Psoas muscle (tissue), 8 donors: ENCODE results near the gene HIVEP1. TPM values are rescaled to one million over a fixed set of nuclear protein-coding genes. Genes with fewer than 3 reads are reported as not detected.

Experiments
- ATAC-seq, 4 donors: fragments of 200-7000 bp; cut with Tn5 transposase; one replicate each; pipeline ENCODE4 v1.9.1; 2020; ENCODE audit warnings: moderate library complexity in 3 of 4, mild to moderate bottlenecking in 2 of 4
- DNase-seq, 2 donors: peaks; one replicate each; pipeline ENCODE4 v3.0.0-alpha.2; 2020
- H3K27ac ChIP-seq: fragments of 200-600 bp; one replicate; pipeline ENCODE4 v1.8.0; 2022
- H3K27me3 ChIP-seq, 3 donors: fragments of 200-600 bp in 1 of 3; one replicate each; pipeline versions ENCODE4 v1.6.1 to v1.8.0; 2013 to 2022; ENCODE audit warnings: low read length in 2 of 3, mild to moderate bottlenecking in 2 of 3, moderate library complexity in 1 of 3; ENCODE audit not compliant: insufficient read depth in 3 of 3
- H3K36me3 ChIP-seq, 2 donors: fragments of 200-600 bp in 1 of 2; one replicate each; pipeline versions ENCODE4 v1.6.1 to v1.8.0; 2013 to 2022; ENCODE audit warnings: low read depth in 1 of 2, mild to moderate bottlenecking in 1 of 2, moderate library complexity in 1 of 2; ENCODE audit not compliant: insufficient read depth in 1 of 2
- H3K4me1 ChIP-seq: fragments of 200-600 bp; one replicate; pipeline ENCODE4 v1.8.0; 2022
- H3K4me3 ChIP-seq: fragments of 200-600 bp; one replicate; pipeline ENCODE4 v1.8.0; 2022; ENCODE audit warnings: mild to moderate bottlenecking
- H3K9me3 ChIP-seq: fragments of 200-600 bp; one replicate; pipeline ENCODE4 v1.8.0; 2022
- CTCF ChIP-seq: fragments of 200-600 bp; IDR thresholded peaks from one replicate; pipeline ENCODE4 v1.8.0; 2022; ENCODE audit warnings: antibody characterized with exemption
- WGBS, 3 donors: extraction: QIAGEN DNeasy Blood & Tissue Kit; methylation state at CpG; one replicate each; pipeline versions ENCODE4 v1.1.6 to v1.1.7; 2013; 5-methylcytosine and 5-hydroxymethylcytosine counted together
- intact Hi-C, 2 donors: fragments of 100-400 bp; cut with DNase I; formaldehyde crosslinking; loops; one replicate each; pipeline versions ENCODE4 v1.11.0 to v1.14.2; 2022
- polyA plus RNA-seq, 3 donors: library from polyadenylated mRNA; stranded (reverse); fragments of 200-250 nt; gene quantifications; one replicate each; pipeline ENCODE4 v1.2.3, GENCODE V29; 2013
- total RNA-seq, 4 donors: library from RNA; stranded (reverse); fragmentation: NEBNext Ultra II Directional in 2 of 4; extraction: Animal tissue kit (Norgen Biotek cat#: 25700) in 2 of 4; gene quantifications; one replicate each; pipeline versions ENCODE4 v1.2.1 to v1.2.4, GENCODE V29; 2021 to 2023
- donor health status: healthy with polysubstance abuse.
- donor health status: DM: no; HTN: no; CAD: no; lungs with moderate emphysema.
- donor health status: Bipolar disorder and iron deficiency.
- donor health status: healthy.
- donor health status: DM: yes; HTN: yes; CAD: no.
- donor health status: DM: no; HTN: no; CAD: no.
- donor health status: DM: no; HTN: no; CAD: no.
- donor health status: DM: yes; HTN: yes; CAD: no.

The HIVEP1 gene
- total and polyA plus RNA-seq, 7 donors: 4.0 to 13.1 (median 6.7) TPM

GRCh38 chr6:12024216-12024615 is 12.1 kb downstream of the HIVEP1 start:
- intact Hi-C loops: no loop called here
- TF ChIP-seq CTCF: no peak
- Histone ChIP-seq H3K36me3 (peaks cover 0 to 6% of the 10 kb centered on the region in 2 donors), H3K4me1 (peaks cover 3% of the 10 kb centered on the region), H3K27ac (no peak overlapping the region), H3K27me3 (no peaks in the 10 kb centered on the region), H3K4me3 (no peak overlapping the region), H3K9me3 (no peaks in the 10 kb centered on the region)
- DNase-seq (no peak), ATAC-seq (no peak)
- 71 to 79% (median 77%) methylated on average over 2 of the region's 2 CpGs for WGBS, 3 donors

- intact Hi-C loops: no loop called here
- H3K27ac ChIP-seq: no peak overlapping the region
- no peaks in the 10 kb centered on the region for H3K9me3 ChIP-seq
- TF ChIP-seq CTCF: no peak
- peaks cover 0 to 6% of the 10 kb centered on the region in 2 donors for H3K36me3 ChIP-seq
- peaks cover 3% of the 10 kb centered on the region for H3K4me1 ChIP-seq
- no peaks in the 10 kb centered on the region for H3K27me3 ChIP-seq
- no peak for ATAC-seq
- 96 to 99% (median 97%) methylated on average over 4 of the region's 4 CpGs for WGBS, 3 donors
- DNase-seq: no peak
- H3K4me3 ChIP-seq: no peak overlapping the region
Observed at GRCh38 chr6:12024699-12025434, 12.8 kb downstream of the HIVEP1 start.

GRCh38 chr6:12026120-12026519 is 14.0 kb downstream of the HIVEP1 start:
- Histone ChIP-seq H3K27ac (no peak overlapping the region), H3K4me1 (peaks cover 3% of the 10 kb centered on the region), H3K27me3 (no peaks in the 10 kb centered on the region), H3K4me3 (no peak overlapping the region), H3K36me3 (no peaks in the 10 kb centered on the region), H3K9me3 (peaks cover 8% of the 10 kb centered on the region)
- intact Hi-C loops: no loop called here
- TF ChIP-seq CTCF: no peak
- ATAC-seq (no peak), DNase-seq (no peak)
- WGBS, 3 donors: 74 to 83% (median 76%) methylated on average over 4 of the region's 4 CpGs

- TF ChIP-seq CTCF: no peak
- Histone ChIP-seq H3K4me1 (peaks cover 3% of the 10 kb centered on the region), H3K27me3 (no peaks in the 10 kb centered on the region), H3K36me3 (no peaks in the 10 kb centered on the region), H3K27ac (no peak overlapping the region), H3K4me3 (no peak overlapping the region), H3K9me3 (peaks cover 8% of the 10 kb centered on the region)
- intact Hi-C loops: no loop called here
- DNase-seq (no peak), ATAC-seq (no peak)
- 98 to 100% (median 99%) methylated on average over 1 of the region's 1 CpG for WGBS, 3 donors
Observed at GRCh38 chr6:12026833-12027232, 14.7 kb downstream of the HIVEP1 start.

GRCh38 chr6:12028213-12028612 is 16.1 kb downstream of the HIVEP1 start:
- H3K27ac ChIP-seq: no peak overlapping the region
- no peak for TF ChIP-seq CTCF
- no peaks in the 10 kb centered on the region for H3K36me3 ChIP-seq
- H3K27me3 ChIP-seq: no peaks in the 10 kb centered on the region
- peaks cover 3% of the 10 kb centered on the region for H3K4me1 ChIP-seq
- WGBS, 3 donors: 92 to 96% (median 94%) methylated on average over 4 of the region's 4 CpGs
- H3K9me3 ChIP-seq: peaks cover 8% of the 10 kb centered on the region
- H3K4me3 ChIP-seq: no peak overlapping the region
- ATAC-seq: no peak
- intact Hi-C loops: no loop called here
- DNase-seq: no peak
